ENCODE data around the gene DPEP2NB. TPM values are rescaled to one million over a fixed set of nuclear protein-coding genes. Genes with fewer than 3 reads are reported as not detected.

The DPEP2NB gene
- polyA plus RNA-seq, 3 donors from 2014 or later, result not detected

DNA sequence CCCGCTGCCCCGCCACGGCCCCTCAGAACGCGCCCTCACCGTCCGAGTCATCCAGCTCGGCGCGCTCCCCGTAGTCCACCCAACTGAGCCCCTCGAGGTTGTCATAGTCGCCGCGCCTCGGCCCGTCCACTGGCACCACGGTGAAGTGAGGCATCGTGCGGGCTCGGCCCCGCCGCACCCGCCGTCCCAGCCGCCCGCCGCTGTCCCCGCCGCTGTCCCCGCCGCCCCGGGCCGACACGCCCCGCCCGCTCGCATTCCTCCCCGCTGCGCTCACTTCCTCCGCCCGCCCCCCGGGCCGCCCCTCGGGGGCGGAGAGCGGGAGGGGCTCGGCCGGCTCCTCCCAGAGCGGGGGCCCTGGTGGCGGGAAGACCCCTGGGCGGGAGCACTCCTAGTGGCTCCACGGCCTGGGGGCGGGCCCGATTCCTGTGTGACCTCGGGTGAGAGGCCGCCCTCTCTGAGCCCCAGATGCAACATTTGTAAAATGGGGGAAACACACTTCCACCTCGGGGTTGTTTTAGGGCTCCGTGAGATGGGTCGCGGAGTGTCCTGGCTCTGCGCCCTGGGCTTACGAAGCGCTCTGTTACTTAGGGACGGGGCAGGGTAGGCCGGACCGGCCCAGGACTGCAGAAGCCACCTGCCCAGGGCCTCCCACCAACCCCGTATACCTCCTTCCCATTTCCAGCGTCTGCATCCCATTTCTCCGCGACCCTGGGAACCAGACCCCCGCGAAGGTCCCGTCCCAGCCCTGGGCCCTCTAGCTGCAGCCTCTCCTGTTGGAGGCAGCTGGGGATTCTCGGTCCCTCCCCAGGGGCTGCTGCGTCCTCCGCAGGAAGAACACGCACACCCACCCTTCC, 47.1 kb downstream of the DPEP2NB start, which contains the start of gene SLC12A4:
Gene SLC12A4 (minus strand): TSS at position 238 of the 854 bp plus-strand sequence. CDS start 84 bp downstream, at position 154.
- peaks cover 2 to 9% (median 5%) of the 10 kb centered on the region in 3 donors for H3K27me3 Mint-ChIP-seq (ENCODE audit: low read depth in 3 of 3)
- H3K9me3 Mint-ChIP-seq, result no peaks in the 10 kb centered on the region
- peaks cover 24 to 25% of the 10 kb centered on the region in 2 donors for H3K4me1 Mint-ChIP-seq
- H3K36me3 Mint-ChIP-seq, result no peaks in the 10 kb centered on the region
- DNase-seq, result peak; percentile 85 to 89 (median 85)
- H3K4me3 Mint-ChIP-seq, result peak within 1 kb of the TSS; percentile 89 to 96 (median 96)
- H3K27ac Mint-ChIP-seq, result peak within 1 kb of the TSS; percentile 88 to 96 (median 92)

DNA sequence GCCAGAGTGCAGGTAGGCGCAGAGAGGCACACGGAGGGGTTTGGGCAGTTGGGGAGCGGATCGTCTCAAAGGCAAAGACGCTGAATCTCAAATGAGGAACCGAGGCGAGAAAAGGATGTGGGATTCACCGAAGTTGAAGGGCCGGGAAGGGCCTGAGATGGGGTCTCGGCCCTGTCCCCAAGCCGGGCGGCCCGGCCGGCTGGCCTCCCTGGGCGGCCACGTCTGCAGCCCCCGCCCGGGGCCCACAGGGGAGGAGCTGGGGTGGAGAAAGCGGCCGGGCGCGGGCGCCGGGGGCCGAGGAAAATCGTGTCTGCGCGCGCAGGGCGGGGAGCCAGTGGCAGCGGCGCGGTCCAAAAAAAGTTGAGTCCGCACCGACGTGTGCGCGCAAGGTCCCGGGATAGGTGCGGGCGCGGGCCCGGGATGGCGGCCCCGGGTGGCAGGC, 47.7 kb downstream of the DPEP2NB start:
- peaks cover 2 to 9% (median 5%) of the 10 kb centered on the region in 3 donors for H3K27me3 Mint-ChIP-seq (ENCODE audit: low read depth in 3 of 3)
- H3K4me1 Mint-ChIP-seq, result peaks cover 24 to 25% of the 10 kb centered on the region in 2 donors
- peaks cover 0 to under 1% (median 0%) of the 10 kb centered on the region in 3 donors for H3K36me3 Mint-ChIP-seq
- H3K9me3 Mint-ChIP-seq, result no peaks in the 10 kb centered on the region
- H3K27ac Mint-ChIP-seq, result peak overlapping the region; percentile 66 to 95 (median 90)
- H3K4me3 Mint-ChIP-seq, result peak overlapping the region; percentile 89 to 96 (median 96)
- DNase-seq, result peak in 2 of 3 donors; percentile 8 to 32

DNA sequence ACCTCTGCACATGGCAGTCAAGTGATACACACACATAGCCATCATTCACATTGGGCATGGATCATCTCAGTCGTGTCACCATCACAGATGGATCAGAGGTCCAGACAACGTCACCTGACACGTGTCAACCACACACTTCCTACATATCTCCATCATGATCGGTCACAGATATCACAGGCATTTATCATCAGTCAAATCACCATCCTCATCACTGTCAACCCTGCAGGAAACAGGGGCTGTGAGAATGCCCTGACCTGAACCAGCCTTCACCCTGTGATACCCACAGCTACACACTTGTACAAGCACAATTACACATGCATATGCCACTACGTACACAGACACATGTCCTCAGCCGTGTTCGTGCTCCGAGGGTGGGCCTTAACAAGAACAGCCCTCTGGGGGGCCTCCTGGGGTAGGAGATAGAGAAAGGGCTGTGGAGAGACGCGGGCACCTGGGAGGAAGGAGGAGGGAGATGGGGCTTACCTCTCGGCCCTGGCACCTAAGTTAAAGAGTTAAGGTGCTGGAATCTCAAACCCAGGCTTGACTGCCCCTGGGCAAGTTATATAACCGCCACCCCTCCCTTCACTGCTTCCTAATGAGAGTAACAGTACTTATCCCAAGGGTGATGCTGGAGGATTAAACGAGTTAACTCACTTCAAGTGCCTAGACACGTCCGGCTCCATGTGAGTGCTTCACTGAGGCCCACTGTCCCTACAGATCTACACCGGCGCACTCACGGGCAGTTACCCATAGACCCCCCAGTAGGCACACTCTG, 48.3 kb downstream of the DPEP2NB start:
- peaks cover 0 to 4% (median 0%) of the 10 kb centered on the region in 3 donors for H3K36me3 Mint-ChIP-seq
- DNase-seq, result peak; percentile 25 to 41 (median 36)
- no peaks in the 10 kb centered on the region for H3K9me3 Mint-ChIP-seq
- H3K27me3 Mint-ChIP-seq (ENCODE audit: low read depth in 3 of 3), result peaks cover 2 to 9% (median 5%) of the 10 kb centered on the region in 3 donors
- H3K4me1 Mint-ChIP-seq, result peaks cover 24 to 25% of the 10 kb centered on the region in 2 donors
- peak overlapping the region; percentile 89 to 96 (median 96) for H3K4me3 Mint-ChIP-seq
- peak overlapping the region; percentile 66 to 95 (median 90) for H3K27ac Mint-ChIP-seq

DNA sequence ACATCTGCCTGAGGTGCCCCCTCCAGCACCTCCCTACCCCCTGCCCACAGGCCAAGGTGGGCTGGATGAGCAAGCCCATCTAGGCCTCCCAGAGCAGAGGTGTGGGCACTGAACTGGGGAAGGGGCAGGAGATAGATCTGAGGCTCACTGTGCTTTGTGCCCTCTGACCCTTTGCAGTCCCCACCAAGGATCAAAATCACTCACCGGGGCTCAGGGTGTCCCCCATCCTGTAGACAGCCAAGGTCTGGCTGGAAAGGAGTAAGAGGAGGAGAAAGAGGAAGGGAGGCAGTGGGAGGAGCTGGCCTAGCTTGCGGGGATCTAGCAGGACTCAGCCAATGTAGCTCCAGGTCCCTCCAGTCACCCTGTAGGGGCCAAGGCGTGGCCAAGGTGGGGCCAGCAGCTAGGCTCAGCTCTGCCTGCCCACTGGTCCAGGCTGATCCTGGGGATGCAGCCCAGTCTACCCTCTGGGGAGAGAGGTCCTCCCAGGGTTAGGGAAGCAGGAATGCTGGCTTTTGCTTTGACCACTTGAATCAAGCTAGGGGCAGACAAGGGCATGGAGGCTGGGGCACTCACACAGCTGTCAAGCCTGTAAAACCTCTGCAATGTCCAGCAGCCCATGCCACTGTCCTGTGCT, 49.0 kb downstream of the DPEP2NB start:
- peaks cover 0 to 4% (median 0%) of the 10 kb centered on the region in 3 donors for H3K36me3 Mint-ChIP-seq
- DNase-seq, result no peak
- H3K27ac Mint-ChIP-seq, result peak overlapping the region in 5 of 6 donors; percentile 63 to 95 (median 88)
- peaks cover 24 to 25% of the 10 kb centered on the region in 2 donors for H3K4me1 Mint-ChIP-seq
- peaks cover 2 to 9% (median 5%) of the 10 kb centered on the region in 3 donors for H3K27me3 Mint-ChIP-seq (ENCODE audit: low read depth in 3 of 3)
- H3K9me3 Mint-ChIP-seq, result no peaks in the 10 kb centered on the region
- H3K4me3 Mint-ChIP-seq, result peak overlapping the region; percentile 89 to 96 (median 96)

DNA sequence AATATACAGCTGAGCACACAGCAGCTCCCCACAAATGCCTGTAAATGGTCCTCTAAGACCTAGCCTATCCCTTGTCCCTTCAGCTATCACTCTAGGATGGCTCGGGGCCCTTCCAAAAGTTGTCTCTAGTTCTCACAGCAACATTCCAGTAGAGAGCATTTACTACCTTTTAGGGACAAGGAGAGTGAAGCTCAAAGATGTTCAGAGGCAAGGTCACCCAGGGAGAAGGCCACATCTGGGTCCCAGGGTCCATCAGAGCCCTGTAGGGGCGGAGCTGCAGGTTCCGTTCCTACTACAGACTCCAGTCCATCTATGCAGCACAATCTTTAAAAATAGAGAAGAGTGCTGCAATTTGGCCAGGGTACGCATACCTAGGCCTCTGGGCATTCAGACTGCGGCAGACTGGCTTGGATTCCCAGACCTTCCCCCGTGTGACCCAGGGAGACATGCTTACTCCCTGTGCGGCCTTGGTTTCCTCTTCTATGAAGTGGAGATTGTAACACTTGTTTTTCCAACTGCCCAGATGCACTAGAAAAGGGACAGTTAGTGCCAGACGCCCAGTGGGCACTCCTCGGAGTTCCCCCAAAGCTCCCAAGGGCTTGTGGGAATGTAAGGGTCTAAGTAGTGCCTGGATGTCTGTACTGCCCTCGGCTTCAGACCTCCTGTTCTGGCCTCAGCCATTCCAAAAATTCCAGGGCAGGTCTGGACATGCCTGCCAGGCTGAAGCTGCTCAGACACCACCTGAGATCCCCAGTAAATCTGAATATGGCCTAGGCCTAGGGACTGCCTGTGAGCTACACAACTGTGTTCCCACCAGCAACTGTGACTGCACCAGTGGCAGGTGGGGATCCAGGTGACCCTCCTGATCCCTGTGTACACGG, 49.8 kb downstream of the DPEP2NB start:
- DNase-seq, result no peak
- Mint-ChIP-seq H3K27me3 (ENCODE audit: low read depth in 3 of 3) (peaks cover 2 to 9% (median 5%) of the 10 kb centered on the region in 3 donors), H3K27ac (no peak overlapping the region), H3K4me3 (no peak overlapping the region), H3K4me1 (peaks cover 24 to 25% of the 10 kb centered on the region in 2 donors), H3K9me3 (no peaks in the 10 kb centered on the region), H3K36me3 (peaks cover 0 to 4% (median 3%) of the 10 kb centered on the region in 3 donors)

DNA sequence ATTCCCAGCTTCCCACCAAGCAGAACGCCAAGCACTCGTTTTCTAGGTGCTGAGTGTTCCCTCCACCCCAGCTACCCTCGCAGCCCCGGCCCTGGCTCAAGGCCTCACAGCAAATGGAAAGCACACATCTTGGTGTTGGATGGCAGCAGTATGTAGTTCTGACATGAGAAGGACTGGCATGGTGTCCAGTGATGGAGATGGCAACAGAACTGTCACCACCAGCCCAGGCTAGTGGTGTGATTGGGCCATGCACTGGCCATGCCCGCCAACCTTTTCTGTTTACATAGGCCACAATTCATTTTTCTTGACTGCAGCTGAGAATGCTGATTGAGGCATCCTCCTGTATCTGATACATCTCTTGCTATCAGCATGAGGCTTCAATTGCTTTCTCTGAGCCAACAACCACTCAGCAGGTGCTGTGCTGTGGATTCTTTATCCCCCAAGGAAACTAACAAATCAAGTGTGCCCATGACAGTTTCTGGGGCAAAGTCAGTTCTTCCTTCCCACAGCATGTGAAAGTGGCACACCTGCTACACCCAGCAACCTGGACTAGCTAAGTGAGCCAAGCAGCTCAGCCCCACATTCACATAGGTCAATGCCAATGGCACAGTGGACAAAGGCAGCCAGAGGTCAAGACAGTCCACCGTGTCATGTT, 51.1 kb downstream of the DPEP2NB start:
- Mint-ChIP-seq H3K36me3 (peaks cover 0 to 8% (median 4%) of the 10 kb centered on the region in 3 donors), H3K9me3 (no peaks in the 10 kb centered on the region), H3K27ac (peak overlapping the region in 2 of 6 donors; percentile 17 to 40), H3K4me1 (peaks cover 22 to 24% of the 10 kb centered on the region in 2 donors), H3K4me3 (no peak overlapping the region), H3K27me3 (ENCODE audit: low read depth in 3 of 3) (peaks cover 2 to 9% (median 3%) of the 10 kb centered on the region in 3 donors)
- DNase-seq, result no peak

DNA sequence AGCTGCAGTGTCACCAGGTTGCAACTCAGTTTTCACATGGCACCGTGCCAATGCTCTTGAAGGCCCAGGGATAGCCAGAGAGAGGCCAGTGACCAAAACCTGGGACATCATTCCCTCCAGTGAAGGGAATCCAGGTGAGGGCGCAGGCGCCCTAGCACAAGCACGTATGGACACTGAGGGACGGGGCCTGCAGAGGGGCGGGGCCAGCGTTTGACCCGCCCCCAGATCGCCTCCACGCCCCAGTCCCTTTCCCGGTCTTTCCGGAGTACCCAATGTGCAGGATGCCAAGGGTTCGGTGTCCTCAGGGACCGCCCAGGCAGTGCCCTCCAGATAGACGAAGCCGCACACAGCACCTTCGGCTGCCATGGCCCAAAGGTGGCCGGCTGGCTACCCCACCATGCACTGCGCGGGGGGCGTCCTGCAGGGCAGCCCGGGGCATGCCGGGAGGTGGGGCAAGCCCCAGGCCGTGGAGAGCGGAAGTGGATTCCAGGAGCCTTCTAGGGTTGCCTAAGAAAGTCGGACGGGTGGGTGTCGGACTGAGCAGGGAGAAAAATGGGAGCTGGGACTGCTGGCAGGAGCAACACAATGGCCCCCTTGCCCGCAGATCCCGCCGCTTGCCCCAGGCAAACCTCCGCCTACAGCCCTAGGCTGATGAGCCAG, 51.9 kb downstream of the DPEP2NB start:
- Mint-ChIP-seq H3K4me1 (peaks cover 15 to 19% of the 10 kb centered on the region in 2 donors), H3K27me3 (ENCODE audit: low read depth in 3 of 3) (peaks cover 2 to 8% (median 3%) of the 10 kb centered on the region in 3 donors), H3K4me3 (no peak overlapping the region), H3K27ac (no peak overlapping the region), H3K9me3 (no peaks in the 10 kb centered on the region), H3K36me3 (peaks cover 0 to 8% (median 4%) of the 10 kb centered on the region in 3 donors)
- no peak for DNase-seq

Other genes starting within 250 kb of the DPEP2NB start
- gene RANBP10, start 209.4 kb downstream of the DPEP2NB start, polyA plus RNA-seq, result 10 to 100 TPM in 1 of 3 donors, 1 to 10 TPM in 2; 2.6 to 12.4 (median 7.9) TPM
- gene TSNAXIP1, start 209.0 kb downstream of the DPEP2NB start, polyA plus RNA-seq, result not detected
- 100 to 1,000 TPM; 102 to 129 (median 117) TPM for gene THAP11, start 173.6 kb downstream of the DPEP2NB start, polyA plus RNA-seq
- 100 to 1,000 TPM; 115 to 157 (median 130) TPM for gene NUTF2, start 169.0 kb downstream of the DPEP2NB start, polyA plus RNA-seq
- gene CENPT, start 168.2 kb downstream of the DPEP2NB start, polyA plus RNA-seq, result 10 to 100 TPM in 2 of 3 donors, 1 to 10 TPM in 1; 9.3 to 15.0 (median 12.4) TPM
- 10 to 100 TPM; 14.2 to 26.0 (median 23.8) TPM for gene EDC4, start 142.9 kb downstream of the DPEP2NB start, polyA plus RNA-seq
- gene NRN1L, start 131.0 kb downstream of the DPEP2NB start, polyA plus RNA-seq, result under 1 TPM in 1 of 3 donors, not detected in 2; 0.91 TPM
- gene PSKH1, start 122.7 kb downstream of the DPEP2NB start, polyA plus RNA-seq, result 10 to 100 TPM; 16.4 to 40.6 (median 21.7) TPM
- 1 to 10 TPM in 2 of 3 donors, under 1 TPM in 1; 0.59 to 2.9 (median 2.0) TPM for gene CTRL, start 84.0 kb downstream of the DPEP2NB start, polyA plus RNA-seq
- 1,000 to 10,000 TPM in 2 of 3 donors, 100 to 1,000 TPM in 1; 893 to 1,468 (median 1,114) TPM for gene PSMB10, start 79.1 kb downstream of the DPEP2NB start, polyA plus RNA-seq
- gene LCAT, start 71.8 kb downstream of the DPEP2NB start, polyA plus RNA-seq, result 1 to 10 TPM in 1 of 3 donors, under 1 TPM in 1, not detected in 1; 0.14 to 1.3 TPM
- 10 to 100 TPM in 1 of 3 donors, 1 to 10 TPM in 2; 5.1 to 10.5 (median 6.6) TPM for gene SLC12A4, start 47.3 kb downstream of the DPEP2NB start, polyA plus RNA-seq
- under 1 TPM in 1 of 3 donors, not detected in 2; 0.11 TPM for gene DPEP3, start 35.4 kb downstream of the DPEP2NB start, polyA plus RNA-seq
- gene DPEP2, start 16.4 kb downstream of the DPEP2NB start, polyA plus RNA-seq, result 10 to 100 TPM; 45.5 to 62.6 (median 59.4) TPM
- 10 to 100 TPM; 45.3 to 59.4 (median 55.0) TPM for gene DDX28, start 7.3 kb upstream of the DPEP2NB start, polyA plus RNA-seq
- 10 to 100 TPM in 2 of 3 donors, 1 to 10 TPM in 1; 9.3 to 23.7 (median 16.8) TPM for gene DUS2, start 7.4 kb upstream of the DPEP2NB start, polyA plus RNA-seq
- gene NFATC3, start 69.5 kb upstream of the DPEP2NB start, polyA plus RNA-seq, result 100 to 1,000 TPM in 2 of 3 donors, 10 to 100 TPM in 1; 66.5 to 160 (median 119) TPM
- gene ESRP2, start 220.2 kb upstream of the DPEP2NB start, polyA plus RNA-seq, result under 1 TPM in 1 of 3 donors, not detected in 2; 0.45 TPM
- gene PLA2G15, start 229.5 kb upstream of the DPEP2NB start, polyA plus RNA-seq, result 10 to 100 TPM in 1 of 3 donors, 1 to 10 TPM in 2; 4.8 to 10.7 (median 9.0) TPM
- gene SLC7A6, start 248.6 kb upstream of the DPEP2NB start, polyA plus RNA-seq, result 10 to 100 TPM in 1 of 3 donors, 1 to 10 TPM in 2; 1.9 to 12.8 (median 6.0) TPM